H9 (cell line): ENCODE data around the gene HOXB6. TPM values are rescaled to one million over a fixed set of nuclear protein-coding genes. Genes with fewer than 3 reads are reported as not detected.

Experiments used
- DNase-seq: peaks from one replicate; pipeline ENCODE4 v3.0.0-alpha.2; 2017
- H2AFZ ChIP-seq: one replicate; pipeline ENCODE4 v1.6.1; 2013; ENCODE audit warnings: mild to moderate bottlenecking, low read length, control low read depth, moderate library complexity
- H2AK5ac ChIP-seq: 2 replicates; pipeline ENCODE4 v1.6.1; 2013; ENCODE audit warnings: low read length, control low read depth, mixed read lengths; ENCODE audit not compliant: insufficient read length
- H2BK120ac ChIP-seq: one replicate; pipeline ENCODE4 v1.6.1; 2013; ENCODE audit warnings: low read depth, mild to moderate bottlenecking, low read length, control low read depth, inconsistent platforms; ENCODE audit not compliant: poor library complexity, severe bottlenecking
- H2BK12ac ChIP-seq: 2 replicates; pipeline ENCODE4 v1.6.1; 2013; ENCODE audit warnings: low read length, control low read depth, mixed read lengths, low read depth; ENCODE audit not compliant: insufficient read length
- H2BK15ac ChIP-seq: 2 replicates; pipeline ENCODE4 v1.6.1; 2013; ENCODE audit warnings: low read depth, low read length, control low read depth
- H2BK20ac ChIP-seq: one replicate; pipeline ENCODE4 v1.6.1; 2013; ENCODE audit warnings: low read depth, mild to moderate bottlenecking, low read length, control low read depth, inconsistent platforms; ENCODE audit not compliant: poor library complexity, severe bottlenecking
- H2BK5ac ChIP-seq: 2 replicates; pipeline ENCODE4 v1.6.1; 2013; ENCODE audit warnings: low read length, control low read depth, mixed read lengths; ENCODE audit not compliant: insufficient read length
- H3K14ac ChIP-seq: 2 replicates; pipeline ENCODE4 v1.6.1; 2013; ENCODE audit warnings: low read length, control low read depth; ENCODE audit not compliant: insufficient read depth
- H3K18ac ChIP-seq: 2 replicates; pipeline ENCODE4 v1.6.1; 2013; ENCODE audit warnings: low read depth, mild to moderate bottlenecking, mixed read lengths, low read length, control low read depth; ENCODE audit not compliant: insufficient read length
- H3K23ac ChIP-seq: 2 replicates; pipeline ENCODE4 v1.6.1; 2013; ENCODE audit warnings: low read length, control low read depth, mixed read lengths, low read depth; ENCODE audit not compliant: insufficient read length
- H3K23me2 ChIP-seq: 2 replicates; pipeline ENCODE4 v1.6.1; 2013; ENCODE audit warnings: low read depth, mild to moderate bottlenecking, mixed read lengths, low read length, control low read depth; ENCODE audit not compliant: insufficient read length, poor library complexity, severe bottlenecking
- H3K27ac ChIP-seq: 2 replicates; pipeline ENCODE4 v1.5.1; 2013; ENCODE audit warnings: low read length, control low read depth, mixed read lengths, low read depth; ENCODE audit not compliant: insufficient read length
- H3K27me3 ChIP-seq: 2 replicates; pipeline ENCODE4 v1.6.1; 2013; ENCODE audit warnings: low read length, control low read depth, inconsistent platforms; ENCODE audit not compliant: insufficient read depth
- H3K4ac ChIP-seq: 2 replicates; pipeline ENCODE4 v1.6.1; 2013; ENCODE audit warnings: low read depth, mild to moderate bottlenecking, control low read depth, inconsistent platforms, low read length, moderate library complexity
- H3K4me1 ChIP-seq: 2 replicates; pipeline ENCODE4 v1.6.1; 2013; ENCODE audit warnings: low read length, control low read depth, inconsistent platforms; ENCODE audit not compliant: insufficient read depth
- H3K4me2 ChIP-seq: 2 replicates; pipeline ENCODE4 v1.6.1; 2013; ENCODE audit warnings: low read length, control low read depth, mixed read lengths; ENCODE audit not compliant: insufficient read length, insufficient read depth
- H3K56ac ChIP-seq: 2 replicates; pipeline ENCODE4 v1.6.1; 2013; ENCODE audit warnings: low read depth, mild to moderate bottlenecking, mixed read lengths, low read length, control low read depth; ENCODE audit not compliant: insufficient read length
- H3K79me1 ChIP-seq: 2 replicates; pipeline ENCODE4 v1.6.1; 2013; ENCODE audit warnings: low read depth, mild to moderate bottlenecking, moderate library complexity, low read length, control low read depth, inconsistent platforms; ENCODE audit not compliant: insufficient read depth, poor library complexity, severe bottlenecking
- H3K79me2 ChIP-seq: 2 replicates; pipeline ENCODE4 v1.6.1; 2013; ENCODE audit warnings: low read length, control low read depth, inconsistent platforms; ENCODE audit not compliant: insufficient read depth
- H3K9ac ChIP-seq: 2 replicates; pipeline ENCODE4 v1.6.1; 2013; ENCODE audit warnings: low read length, control low read depth, mixed read lengths; ENCODE audit not compliant: insufficient read length; ENCODE audit errors: extremely low read depth
- H3K9me3 ChIP-seq: one replicate; pipeline ENCODE4 v1.6.1; 2013; ENCODE audit warnings: low read depth, low read length, inconsistent platforms; ENCODE audit not compliant: control insufficient read depth
- H3T11ph ChIP-seq: one replicate; pipeline ENCODE4 v1.6.1; 2013; ENCODE audit warnings: mild to moderate bottlenecking, low read length, control low read depth, inconsistent platforms
- H4K20me1 ChIP-seq: one replicate; pipeline ENCODE4 v1.6.1; 2013; ENCODE audit not compliant: control insufficient read depth, insufficient read length, insufficient read depth
- H4K5ac ChIP-seq: 2 replicates; pipeline ENCODE4 v1.6.1; 2013; ENCODE audit warnings: low read depth, mild to moderate bottlenecking, mixed read lengths, low read length, control low read depth; ENCODE audit not compliant: insufficient read length
- H4K8ac ChIP-seq: replicated peaks from 2 replicates; pipeline ENCODE4 v1.6.1; 2013; ENCODE audit warnings: low read length, control low read depth, mixed read lengths, low read depth; ENCODE audit not compliant: insufficient read length
- H4K91ac ChIP-seq: 2 replicates; pipeline ENCODE4 v1.6.1; 2013; ENCODE audit warnings: low read depth, mild to moderate bottlenecking, moderate library complexity, mixed read lengths, low read length, control low read depth; ENCODE audit not compliant: insufficient read length
- H3K27ac Mint-ChIP-seq, 3 experiments: 2 replicates in 2 of 3; 3 replicates in 1 of 3; pipeline ENCODE4 v1.8.0; 2020 to 2021; ENCODE audit warnings: mixed read lengths in 3 of 3, mild to moderate bottlenecking in 1 of 3, moderate library complexity in 1 of 3
- H3K27me3 Mint-ChIP-seq: 2 replicates; pipeline ENCODE4 v1.8.0; 2021; ENCODE audit warnings: low read depth, mild to moderate bottlenecking, moderate library complexity, mixed read lengths
- H3K36me3 Mint-ChIP-seq, 3 experiments: 2 replicates in 2 of 3; 3 replicates in 1 of 3; pipeline ENCODE4 v1.8.0; 2020 to 2021; ENCODE audit warnings: low read depth in 3 of 3, mixed read lengths in 3 of 3; ENCODE audit not compliant: insufficient read depth in 1 of 3
- H3K4me1 Mint-ChIP-seq, 2 experiments: 2 replicates each; pipeline ENCODE4 v1.8.0; 2020; ENCODE audit warnings: mixed read lengths in 2 of 2
- H3K4me3 Mint-ChIP-seq, 2 experiments: 2 replicates in 1 of 2; 3 replicates in 1 of 2; pipeline ENCODE4 v1.8.0; 2020 to 2021; ENCODE audit warnings: mild to moderate bottlenecking in 2 of 2, mixed read lengths in 2 of 2, moderate library complexity in 1 of 2
- H3K9me3 Mint-ChIP-seq, 2 experiments: 2 replicates in 1 of 2; 3 replicates in 1 of 2; pipeline ENCODE4 v1.8.0; 2020; ENCODE audit warnings: mild to moderate bottlenecking in 2 of 2, mixed read lengths in 2 of 2, moderate library complexity in 1 of 2
- CTCF ChIP-seq: fragments of 200-600 bp; sonication (generic); conservative IDR thresholded peaks from 3 replicates; pipeline ENCODE4 v1.8.0; 2021; ENCODE audit warnings: antibody characterized with exemption, mild to moderate bottlenecking
- WGBS: extraction: QIAGEN DNeasy Blood & Tissue Kit; methylation state at CpG from one replicate; pipeline ENCODE4 v1.1.7; 2013; ENCODE audit warnings: missing lambda C conversion rate, low lambda C conversion rate, mixed read lengths; ENCODE audit not compliant: insufficient read length; ENCODE audit errors: extremely low coverage; 5-methylcytosine and 5-hydroxymethylcytosine counted together
- total RNA-seq: library from RNA; stranded (reverse); gene quantifications from 2 replicates; pipeline ENCODE4 v1.2.1, GENCODE V29; 2021

The HOXB6 gene
- total RNA-seq, 1 experiment from 2014 or later: not detected

- Histone ChIP-seq H3K14ac (no peak overlapping the region), H3T11ph (no peak overlapping the region), H3K4ac (no peak overlapping the region), H2BK120ac (no peak overlapping the region), H2BK5ac (no peak overlapping the region), H2BK20ac (no peak overlapping the region), H3K79me2 (no peaks in the 10 kb centered on the region), H3K4me1 (no peaks in the 10 kb centered on the region), H3K27me3 (peaks cover 95% of the 10 kb centered on the region), H3K79me1 (no peaks in the 10 kb centered on the region), H3K18ac (no peak overlapping the region), H4K91ac (no peak overlapping the region), H3K4me2 (no peak overlapping the region), H4K20me1 (no peaks in the 10 kb centered on the region), H2AFZ (no peak overlapping the region), H3K27ac (no peak overlapping the region), H3K56ac (no peak overlapping the region), H2BK15ac (no peak overlapping the region), H3K9ac (no peak overlapping the region), H4K5ac (no peak overlapping the region), H3K9me3 (no peaks in the 10 kb centered on the region), H4K8ac (no peak overlapping the region), H3K23me2 (peaks cover 5% of the 10 kb centered on the region), H3K23ac (no peak overlapping the region), H2BK12ac (no peak overlapping the region), H2AK5ac (no peak overlapping the region)
- Mint-ChIP-seq H3K4me3 (peak overlapping the region in 1 of 2 experiments; percentile 3; a peak in 1 of 5 replicates), H3K9me3 (peaks cover 9 to 27% of the 10 kb centered on the region in 2 experiments), H3K4me1 (peaks cover 12 to 26% of the 10 kb centered on the region in 2 experiments), H3K27me3 (peaks cover 100% of the 10 kb centered on the region), H3K36me3 (no peaks in the 10 kb centered on the region; a peak in 1 of 7 replicates), H3K27ac (no peak overlapping the region)
- TF ChIP-seq CTCF: no peak
- WGBS: no CpG with 5 or more reads among the region's 15 CpGs
- no peak for DNase-seq
These were observed 7.7 kb upstream of the HOXB6 start for GRCh38 chr17:48612456-48612853.
